Osteocyte (in vitro differentiated cells): ENCODE data around the gene NCOA7. TPM values are rescaled to one million over a fixed set of nuclear protein-coding genes. Genes with fewer than 3 reads are reported as not detected.

Experiments used
- DNase-seq: peaks from one replicate; pipeline ENCODE4 v3.0.0; 2021; ENCODE audit warnings: mixed read lengths; ENCODE audit not compliant: unreplicated experiment; ENCODE audit errors: extremely low spot score
- H3K27ac Mint-ChIP-seq: one replicate; pipeline ENCODE4 v1.8.0; 2021; ENCODE audit warnings: mild to moderate bottlenecking, mixed read lengths; ENCODE audit not compliant: unreplicated experiment
- H3K27me3 Mint-ChIP-seq: one replicate; pipeline ENCODE4 v1.8.0; 2021; ENCODE audit warnings: mixed read lengths; ENCODE audit not compliant: unreplicated experiment
- H3K36me3 Mint-ChIP-seq: one replicate; pipeline ENCODE4 v1.8.0; 2021; ENCODE audit warnings: mixed read lengths; ENCODE audit not compliant: unreplicated experiment
- H3K4me1 Mint-ChIP-seq: one replicate; pipeline ENCODE4 v1.8.0; 2021; ENCODE audit warnings: mixed read lengths; ENCODE audit not compliant: unreplicated experiment
- H3K4me3 Mint-ChIP-seq: one replicate; pipeline ENCODE4 v1.8.0; 2021; ENCODE audit warnings: mild to moderate bottlenecking, moderate library complexity, mixed read lengths; ENCODE audit not compliant: unreplicated experiment
- H3K9me3 Mint-ChIP-seq: one replicate; pipeline ENCODE4 v1.8.0; 2021; ENCODE audit warnings: mixed read lengths; ENCODE audit not compliant: unreplicated experiment
- CTCF ChIP-seq: fragments of 200-600 bp; sonication (generic); IDR thresholded peaks from 2 replicates; pipeline ENCODE4 v1.5.0; 2021; ENCODE audit warnings: antibody characterized with exemption, mild to moderate bottlenecking, moderate library complexity
- total RNA-seq: library from RNA; stranded (reverse); gene quantifications from 2 replicates; pipeline ENCODE4 v1.2.1, GENCODE V29; 2021

Gene NCOA7
- total RNA-seq, 1 donor from 2014 or later, result 65.7 TPM

- Mint-ChIP-seq H3K9me3 (no peaks in the 10 kb centered on the region), H3K27ac (no peak overlapping the region), H3K4me1 (peaks cover 2% of the 10 kb centered on the region), H3K27me3 (no peaks in the 10 kb centered on the region), H3K4me3 (no peak overlapping the region), H3K36me3 (peaks cover 58% of the 10 kb centered on the region)
- no peak for DNase-seq
- no peak for TF ChIP-seq CTCF
Observed at GRCh38 chr6:125886914-125887313, 96.2 kb downstream of the NCOA7 start.

- no peak for DNase-seq
- Mint-ChIP-seq H3K36me3 (peaks cover 56% of the 10 kb centered on the region), H3K4me1 (peaks cover 2% of the 10 kb centered on the region), H3K27ac (no peak overlapping the region), H3K4me3 (no peak overlapping the region), H3K9me3 (no peaks in the 10 kb centered on the region), H3K27me3 (no peaks in the 10 kb centered on the region)
- TF ChIP-seq CTCF, result no peak
Observed at GRCh38 chr6:125887372-125887771, 96.6 kb downstream of the NCOA7 start.

GRCh38 chr6:125888989-125889656, 98.4 kb downstream of the NCOA7 start:
- no peak for DNase-seq
- H3K4me3 Mint-ChIP-seq, result no peak overlapping the region
- no peaks in the 10 kb centered on the region for H3K9me3 Mint-ChIP-seq
- no peak overlapping the region for H3K27ac Mint-ChIP-seq
- peaks cover 2% of the 10 kb centered on the region for H3K4me1 Mint-ChIP-seq
- no peaks in the 10 kb centered on the region for H3K27me3 Mint-ChIP-seq
- peak; percentile 50 for TF ChIP-seq CTCF
- peaks cover 48% of the 10 kb centered on the region for H3K36me3 Mint-ChIP-seq

- DNase-seq, result no peak
- no peaks in the 10 kb centered on the region for H3K27me3 Mint-ChIP-seq
- no peak overlapping the region for H3K27ac Mint-ChIP-seq
- no peak overlapping the region for H3K4me3 Mint-ChIP-seq
- H3K36me3 Mint-ChIP-seq, result peaks cover 41% of the 10 kb centered on the region
- peaks cover 4% of the 10 kb centered on the region for H3K4me1 Mint-ChIP-seq
- TF ChIP-seq CTCF, result no peak
- no peaks in the 10 kb centered on the region for H3K9me3 Mint-ChIP-seq
Observed at GRCh38 chr6:125899726-125900182, 109.0 kb downstream of the NCOA7 start.

- H3K27me3 Mint-ChIP-seq, result no peaks in the 10 kb centered on the region
- no peak for DNase-seq
- peaks cover 56% of the 10 kb centered on the region for H3K36me3 Mint-ChIP-seq
- no peaks in the 10 kb centered on the region for H3K9me3 Mint-ChIP-seq
- TF ChIP-seq CTCF, result no peak
- no peak overlapping the region for H3K27ac Mint-ChIP-seq
- H3K4me3 Mint-ChIP-seq, result no peak overlapping the region
- H3K4me1 Mint-ChIP-seq, result peaks cover 2% of the 10 kb centered on the region
Observed at GRCh38 chr6:125904871-125905270, 114.1 kb downstream of the NCOA7 start.
